Heart left ventricle (tissue), 13 donors: ENCODE data around the gene SLC22A23.

Experiments used
- POLR2A ChIP-seq, 2 donors: fragments of 450-650 bp; IDR thresholded peaks; one replicate each; pipeline ENCODE4 v1.6.1; 2017; ENCODE audit warnings: antibody characterized with exemption in 2 of 2, mild to moderate bottlenecking in 2 of 2, moderate library complexity in 2 of 2
- TF ChIP-seq, protein P1 (sequence below), 12 donors: fragments of 200-600 bp; sonication (generic) in 4 of 12; IDR thresholded peaks; one replicate each; pipeline versions ENCODE4 v1.5.0 to v1.8.0; 2018 to 2022; ENCODE audit warnings: antibody characterized with exemption in 12 of 12, mild to moderate bottlenecking in 5 of 12
- donor health status: ischemic (EF 13 %, LVEDD 7.1; RV severe dilation, severe dysfunction).
- donor health status: DM: no; HTN: yes; CAD: no.
- donor health status: DM: no; HTN: no; CAD: no.
- donor health status: ischemic (EF 25% LVEDD 6.9; RV normal size, moderate dysfunction).
- donor health status: ischemic (EF 25% LVEDD 5.7; RV mildly dilated, moderate dysfunction).
- donor health status: ischemic (EF 35%, LVEDD 5.7; RV mildly dilated, moderate dysfunction).
- donor health status: nonischemic (EF 11% LVEDD 7.7; RV severe dilation, severe dysfunction).
- donor health status: DM: yes; HTN: yes; CAD: no.
- donor health status: PGD.
- donor health status: ischemic (EF 29% LVEDD 5.4; RV normal size, mild dysfunction).
- donor health status: nonischemic (EF 23%, LVEDD 6.1; RV moderate dilation, normal function).

DNA sequence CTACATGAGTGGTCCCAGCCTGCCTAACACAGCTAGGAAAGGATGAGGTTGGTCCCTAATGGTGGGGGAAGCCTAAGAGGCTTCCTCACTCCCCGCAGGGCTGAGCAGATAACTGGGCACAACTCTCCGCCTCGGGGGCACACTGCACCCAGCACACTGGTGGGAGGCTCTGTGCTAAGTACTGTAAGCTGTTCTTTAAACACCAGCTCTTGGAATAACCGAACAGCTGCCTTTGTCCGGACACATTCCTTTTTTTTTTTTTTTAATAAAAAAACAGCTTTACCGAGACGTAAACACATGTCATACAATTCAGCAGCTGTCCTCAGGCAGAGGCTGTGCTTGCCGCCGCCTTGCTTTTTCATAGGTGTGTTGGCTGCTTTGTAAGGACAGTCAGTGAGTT is 191.2 kb downstream of the SLC22A23 start:
- TF ChIP-seq, protein P1, sequence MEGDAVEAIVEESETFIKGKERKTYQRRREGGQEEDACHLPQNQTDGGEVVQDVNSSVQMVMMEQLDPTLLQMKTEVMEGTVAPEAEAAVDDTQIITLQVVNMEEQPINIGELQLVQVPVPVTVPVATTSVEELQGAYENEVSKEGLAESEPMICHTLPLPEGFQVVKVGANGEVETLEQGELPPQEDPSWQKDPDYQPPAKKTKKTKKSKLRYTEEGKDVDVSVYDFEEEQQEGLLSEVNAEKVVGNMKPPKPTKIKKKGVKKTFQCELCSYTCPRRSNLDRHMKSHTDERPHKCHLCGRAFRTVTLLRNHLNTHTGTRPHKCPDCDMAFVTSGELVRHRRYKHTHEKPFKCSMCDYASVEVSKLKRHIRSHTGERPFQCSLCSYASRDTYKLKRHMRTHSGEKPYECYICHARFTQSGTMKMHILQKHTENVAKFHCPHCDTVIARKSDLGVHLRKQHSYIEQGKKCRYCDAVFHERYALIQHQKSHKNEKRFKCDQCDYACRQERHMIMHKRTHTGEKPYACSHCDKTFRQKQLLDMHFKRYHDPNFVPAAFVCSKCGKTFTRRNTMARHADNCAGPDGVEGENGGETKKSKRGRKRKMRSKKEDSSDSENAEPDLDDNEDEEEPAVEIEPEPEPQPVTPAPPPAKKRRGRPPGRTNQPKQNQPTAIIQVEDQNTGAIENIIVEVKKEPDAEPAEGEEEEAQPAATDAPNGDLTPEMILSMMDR (IDR thresholded peaks at IDR 0.05), result no peak
- TF ChIP-seq POLR2A (IDR thresholded peaks at IDR 0.05), result no peak
